GM21367 (cell line): ENCODE data around the gene SHROOM4.

ENCODE experiments used
- ATAC-seq: cut with Tn5 transposase; IDR thresholded peaks from one replicate; pipeline ENCODE4 v1.9.1; 2021; ENCODE audit not compliant: unreplicated experiment

Gene SHROOM4, protein sequence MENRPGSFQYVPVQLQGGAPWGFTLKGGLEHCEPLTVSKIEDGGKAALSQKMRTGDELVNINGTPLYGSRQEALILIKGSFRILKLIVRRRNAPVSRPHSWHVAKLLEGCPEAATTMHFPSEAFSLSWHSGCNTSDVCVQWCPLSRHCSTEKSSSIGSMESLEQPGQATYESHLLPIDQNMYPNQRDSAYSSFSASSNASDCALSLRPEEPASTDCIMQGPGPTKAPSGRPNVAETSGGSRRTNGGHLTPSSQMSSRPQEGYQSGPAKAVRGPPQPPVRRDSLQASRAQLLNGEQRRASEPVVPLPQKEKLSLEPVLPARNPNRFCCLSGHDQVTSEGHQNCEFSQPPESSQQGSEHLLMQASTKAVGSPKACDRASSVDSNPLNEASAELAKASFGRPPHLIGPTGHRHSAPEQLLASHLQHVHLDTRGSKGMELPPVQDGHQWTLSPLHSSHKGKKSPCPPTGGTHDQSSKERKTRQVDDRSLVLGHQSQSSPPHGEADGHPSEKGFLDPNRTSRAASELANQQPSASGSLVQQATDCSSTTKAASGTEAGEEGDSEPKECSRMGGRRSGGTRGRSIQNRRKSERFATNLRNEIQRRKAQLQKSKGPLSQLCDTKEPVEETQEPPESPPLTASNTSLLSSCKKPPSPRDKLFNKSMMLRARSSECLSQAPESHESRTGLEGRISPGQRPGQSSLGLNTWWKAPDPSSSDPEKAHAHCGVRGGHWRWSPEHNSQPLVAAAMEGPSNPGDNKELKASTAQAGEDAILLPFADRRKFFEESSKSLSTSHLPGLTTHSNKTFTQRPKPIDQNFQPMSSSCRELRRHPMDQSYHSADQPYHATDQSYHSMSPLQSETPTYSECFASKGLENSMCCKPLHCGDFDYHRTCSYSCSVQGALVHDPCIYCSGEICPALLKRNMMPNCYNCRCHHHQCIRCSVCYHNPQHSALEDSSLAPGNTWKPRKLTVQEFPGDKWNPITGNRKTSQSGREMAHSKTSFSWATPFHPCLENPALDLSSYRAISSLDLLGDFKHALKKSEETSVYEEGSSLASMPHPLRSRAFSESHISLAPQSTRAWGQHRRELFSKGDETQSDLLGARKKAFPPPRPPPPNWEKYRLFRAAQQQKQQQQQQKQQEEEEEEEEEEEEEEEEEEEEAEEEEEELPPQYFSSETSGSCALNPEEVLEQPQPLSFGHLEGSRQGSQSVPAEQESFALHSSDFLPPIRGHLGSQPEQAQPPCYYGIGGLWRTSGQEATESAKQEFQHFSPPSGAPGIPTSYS (N-terminal part only)

DNA sequence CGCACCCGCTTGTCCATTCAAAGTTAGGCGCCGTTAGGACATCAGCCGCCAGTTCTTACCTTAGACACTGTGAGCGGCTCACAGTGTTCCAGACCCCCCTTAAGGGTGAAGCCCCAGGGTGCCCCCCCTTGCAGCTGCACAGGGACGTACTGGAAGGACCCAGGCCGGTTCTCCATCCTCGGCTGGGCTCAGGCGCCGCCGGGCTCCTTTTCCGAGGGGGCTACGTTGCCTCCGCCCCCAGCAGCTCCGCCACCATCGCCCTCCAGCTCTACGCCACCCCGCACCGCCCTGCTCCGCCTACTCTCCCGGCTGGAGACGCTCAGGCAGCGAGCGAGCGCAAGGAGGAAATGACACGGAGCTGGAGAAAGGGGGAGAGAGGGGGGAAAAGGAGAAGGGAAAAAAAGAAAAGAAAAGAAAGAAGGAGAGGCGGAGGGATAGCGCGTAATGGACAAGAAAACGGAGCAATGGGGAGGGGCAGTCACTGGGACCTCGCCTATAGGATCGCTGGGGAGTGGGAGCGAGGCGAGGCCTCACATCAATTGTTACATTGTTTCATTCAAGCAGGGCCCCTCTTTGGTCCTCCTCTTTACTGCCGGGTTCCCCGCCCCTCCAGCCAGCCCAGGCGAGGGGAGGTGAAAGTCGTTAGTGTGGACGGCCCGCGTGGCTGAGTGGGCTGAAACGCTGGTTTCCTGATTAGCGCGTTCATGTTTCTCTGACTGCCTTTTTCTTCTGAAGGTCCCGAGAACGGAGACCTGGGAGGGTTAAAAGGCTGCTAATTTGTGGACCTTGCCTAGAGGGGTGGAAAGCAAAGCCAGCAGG is at the start of gene SHROOM4:
Gene SHROOM4 (minus strand): TSS at position 352 of the 819 bp plus-strand sequence. CDS start 176 bp downstream, at position 176.
- no peak for ATAC-seq

- ATAC-seq: no peak
Measured at GRCh38 chrX:50863471-50863870, 49.5 kb upstream of the SHROOM4 start.

GRCh38 chrX:50860518-50860917 is 46.5 kb upstream of the SHROOM4 start:
- no peak for ATAC-seq

DNA sequence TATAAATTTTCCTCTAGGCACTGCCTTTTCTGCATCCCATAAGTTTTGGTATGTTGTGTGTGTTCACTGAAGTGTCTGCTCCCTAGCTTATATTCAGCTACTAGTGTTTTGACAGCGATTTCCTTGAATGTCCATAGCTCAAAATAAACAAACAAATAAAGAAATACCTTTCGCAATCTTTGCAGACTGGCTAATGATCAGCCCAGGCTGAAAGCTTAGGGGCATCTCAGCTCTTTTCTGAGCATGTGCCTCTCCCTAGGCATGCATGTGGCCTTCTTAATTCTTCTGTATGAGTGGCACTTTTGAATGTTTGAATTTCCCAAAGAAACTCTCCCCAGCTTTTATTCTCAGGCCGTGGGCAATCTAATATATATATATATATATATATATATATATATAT is 44.6 kb upstream of the SHROOM4 start:
- ATAC-seq: no peak

GRCh38 chrX:50853399-50853798 is 39.4 kb upstream of the SHROOM4 start:
- ATAC-seq: no peak

GRCh38 chrX:50852524-50852923 is 38.5 kb upstream of the SHROOM4 start:
- ATAC-seq: no peak

DNA sequence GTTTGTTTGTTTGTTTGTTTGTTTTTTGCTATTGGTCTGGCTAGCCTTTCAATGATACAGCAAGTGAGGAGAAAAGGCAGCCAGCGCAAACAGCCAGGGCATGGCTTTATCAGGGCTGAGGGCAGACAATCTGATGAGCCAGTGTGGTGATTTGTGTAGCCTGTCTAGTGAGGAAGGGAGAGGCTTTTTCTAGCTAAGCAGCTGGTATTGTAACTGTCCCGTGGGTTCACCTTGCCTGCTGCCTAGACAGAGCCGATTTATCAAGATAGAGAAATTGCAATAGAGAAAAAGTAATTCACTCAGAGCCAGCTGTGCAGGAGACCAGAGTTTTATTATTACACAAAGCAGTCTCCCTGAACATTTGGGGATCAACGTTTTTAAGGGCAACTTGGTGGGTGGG is 28.2 kb upstream of the SHROOM4 start:
- ATAC-seq: no peak

DNA sequence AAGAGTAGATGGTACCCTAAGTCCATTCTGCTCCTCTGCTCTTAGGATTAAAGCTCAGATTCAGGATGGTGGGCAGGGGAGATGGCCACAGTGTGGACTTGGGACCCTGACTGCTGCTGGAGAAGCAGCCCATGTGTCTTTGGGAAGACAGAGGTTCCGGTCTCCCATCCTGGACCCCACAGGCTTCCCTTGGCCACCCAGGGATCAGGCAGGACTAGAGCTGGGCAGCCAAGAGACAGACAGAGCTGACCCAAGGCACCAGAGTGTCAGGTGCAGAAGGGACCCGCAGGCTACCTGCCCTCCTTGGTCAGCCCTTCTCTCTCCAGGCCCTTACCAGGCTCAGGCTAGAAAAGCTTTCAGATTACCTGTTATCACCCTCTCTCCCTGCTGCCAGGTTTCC is 25.7 kb upstream of the SHROOM4 start:
- ATAC-seq: no peak

GRCh38 chrX:50838820-50839600 is 25.0 kb upstream of the SHROOM4 start:
- no peak for ATAC-seq

GRCh38 chrX:50827996-50828395 is 14.0 kb upstream of the SHROOM4 start:
- ATAC-seq: no peak

DNA sequence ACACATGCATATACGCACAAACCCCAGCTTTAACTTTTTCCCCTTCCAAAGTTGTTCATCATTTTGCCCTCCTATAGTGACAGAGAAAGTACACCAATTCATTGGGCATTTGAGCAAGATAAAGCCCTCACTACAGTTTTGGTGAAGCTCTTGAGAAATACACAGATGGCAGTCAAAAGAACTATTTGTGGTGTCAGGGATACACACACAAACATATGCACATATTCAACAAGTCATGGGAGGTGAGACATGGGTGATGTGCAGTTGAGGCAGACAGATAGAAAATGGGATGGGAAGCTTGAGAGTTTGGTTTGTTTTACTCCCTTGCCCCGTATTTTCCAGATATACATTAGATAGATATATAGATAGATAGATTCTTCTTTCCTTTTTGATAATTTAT is 11.8 kb upstream of the SHROOM4 start:
- ATAC-seq: no peak

DNA sequence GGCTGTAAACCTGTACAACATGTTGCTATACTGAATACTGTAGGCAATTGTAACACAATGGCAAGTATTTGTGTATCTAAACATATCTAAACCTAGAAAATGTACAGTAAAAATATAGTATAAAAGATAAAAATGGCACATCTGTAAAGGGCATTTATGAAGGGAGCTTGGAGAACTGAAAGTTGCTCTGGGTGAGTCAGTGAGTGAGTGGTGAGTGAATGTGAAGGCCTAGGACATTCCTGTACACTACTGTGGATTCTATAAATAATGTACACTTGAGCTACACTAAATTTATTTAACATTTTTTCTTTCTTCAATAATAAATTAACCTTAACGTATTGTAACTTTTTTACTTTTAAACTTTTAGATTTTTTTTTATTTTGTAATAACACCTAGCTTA is 5.0 kb upstream of the SHROOM4 start:
- no peak for ATAC-seq

GRCh38 chrX:50815120-50815519 is 1.1 kb upstream of the SHROOM4 start:
- no peak for ATAC-seq

GRCh38 chrX:50814701-50815100 is 707 bp upstream of the SHROOM4 start:
- ATAC-seq: no peak

- no peak for ATAC-seq
Measured at GRCh38 chrX:50812995-50813842, 775 bp downstream of the SHROOM4 start.

GRCh38 chrX:50805276-50805675 is 8.7 kb downstream of the SHROOM4 start:
- no peak for ATAC-seq

GRCh38 chrX:50801135-50801534 is 12.9 kb downstream of the SHROOM4 start:
- no peak for ATAC-seq

DNA sequence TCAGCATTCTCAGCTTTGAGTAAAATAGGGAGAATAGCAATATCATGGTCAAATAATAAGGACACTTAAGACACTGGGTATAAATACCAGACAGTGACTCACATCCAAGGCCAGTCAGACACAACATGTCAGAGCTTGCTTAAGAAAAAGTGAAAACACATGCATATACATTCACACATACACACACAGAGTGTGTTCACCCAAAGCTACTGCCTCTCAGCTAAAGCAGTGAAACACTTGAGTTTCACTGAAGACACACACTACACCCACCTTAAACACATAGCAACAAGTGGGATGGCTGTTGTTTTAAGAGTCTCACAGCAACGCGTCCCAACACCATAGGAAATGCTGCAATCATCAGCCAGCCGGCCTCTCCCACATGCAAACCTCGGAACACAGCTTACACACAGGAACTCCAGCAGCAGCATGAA is 14.4 kb downstream of the SHROOM4 start:
- no peak for ATAC-seq

- ATAC-seq: no peak
Measured at GRCh38 chrX:50798783-50799182, 15.2 kb downstream of the SHROOM4 start.
